Measurements from ENCODE around the gene FCHSD1. TPM values are rescaled to one million over a fixed set of nuclear protein-coding genes. Genes with fewer than 3 reads are reported as not detected.

Gene FCHSD1
- total RNA-seq, 1 donor from 2014 or later = 20.6 TPM

GRCh38 chr5:141647851-141648250 is 3.4 kb downstream of the FCHSD1 start:
- no peak overlapping the region for H3K4me3 Mint-ChIP-seq

DNA sequence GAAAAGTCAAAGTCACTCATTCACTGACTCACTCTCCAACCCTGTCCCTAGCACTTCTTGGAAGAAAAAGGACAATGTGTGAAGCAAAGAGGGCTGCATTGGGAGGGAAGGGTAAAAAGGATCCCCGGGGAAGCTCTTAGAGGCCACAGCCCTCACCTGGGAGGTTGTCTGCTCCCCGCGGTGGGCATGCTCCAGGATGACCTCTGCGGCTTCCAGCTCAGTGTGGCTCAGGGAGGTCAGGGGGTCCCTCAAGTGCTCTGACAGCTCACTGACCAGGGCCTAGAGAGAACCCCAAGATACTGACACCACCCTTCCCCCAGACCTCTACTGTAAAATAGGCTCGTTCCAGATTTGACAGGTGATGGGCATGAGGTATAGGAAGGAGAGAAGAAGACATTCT is 4.0 kb downstream of the FCHSD1 start:
- Mint-ChIP-seq H3K4me3 (no peak overlapping the region), H3K27ac (ENCODE audit: unreplicated experiment) (no peak overlapping the region), H3K4me1 (peaks cover 8% of the 10 kb centered on the region), H3K36me3 (ENCODE audit: low read depth) (no peaks in the 10 kb centered on the region), H3K9me3 (no peaks in the 10 kb centered on the region), H3K27me3 (ENCODE audit: low read depth) (no peaks in the 10 kb centered on the region)
- DNase-seq (ENCODE audit: low read depth, low spot score) = no peak
- TF ChIP-seq CTCF (conservative IDR thresholded peaks at IDR 0.05) = no peak

More at GRCh38 chr5:141647851-141648250, 3.4 kb downstream of the FCHSD1 start:
- Mint-ChIP-seq H3K36me3 (ENCODE audit: low read depth) (no peaks in the 10 kb centered on the region), H3K27me3 (ENCODE audit: low read depth) (no peaks in the 10 kb centered on the region), H3K4me1 (peaks cover 10% of the 10 kb centered on the region), H3K27ac (ENCODE audit: unreplicated experiment) (no peak overlapping the region), H3K9me3 (no peaks in the 10 kb centered on the region)
- no peak for DNase-seq (ENCODE audit: low read depth, low spot score)
- TF ChIP-seq CTCF (conservative IDR thresholded peaks at IDR 0.05) = no peak

DNA sequence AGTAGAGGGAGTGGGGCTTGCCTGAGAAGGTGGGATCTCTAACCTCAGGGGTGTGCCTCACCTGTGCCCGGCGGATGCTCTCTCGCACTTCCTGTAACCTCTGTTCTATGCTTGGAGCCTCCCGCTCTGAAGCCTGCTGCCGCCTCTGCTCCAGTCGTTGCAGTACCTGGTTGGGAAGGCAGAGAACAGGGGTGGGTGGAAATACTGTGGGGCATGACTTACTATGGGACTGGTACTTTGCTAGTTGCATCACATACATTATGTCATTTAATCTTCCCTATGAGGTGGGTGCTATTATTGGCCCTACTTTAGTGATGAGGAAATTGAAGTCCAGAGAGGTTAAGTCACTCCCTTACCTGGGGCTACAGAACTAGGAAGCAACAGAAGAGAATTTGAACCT is 5.2 kb downstream of the FCHSD1 start:
- H3K9me3 Mint-ChIP-seq = no peaks in the 10 kb centered on the region
- H3K36me3 Mint-ChIP-seq (ENCODE audit: low read depth) = no peaks in the 10 kb centered on the region
- H3K27me3 Mint-ChIP-seq (ENCODE audit: low read depth) = no peaks in the 10 kb centered on the region
- no peak overlapping the region for H3K27ac Mint-ChIP-seq (ENCODE audit: unreplicated experiment)
- peak overlapping the region; percentile 8 for H3K4me3 Mint-ChIP-seq
- TF ChIP-seq CTCF (conservative IDR thresholded peaks at IDR 0.05) = no peak
- no peak for DNase-seq (ENCODE audit: low read depth, low spot score)
- peaks cover 7% of the 10 kb centered on the region for H3K4me1 Mint-ChIP-seq

DNA sequence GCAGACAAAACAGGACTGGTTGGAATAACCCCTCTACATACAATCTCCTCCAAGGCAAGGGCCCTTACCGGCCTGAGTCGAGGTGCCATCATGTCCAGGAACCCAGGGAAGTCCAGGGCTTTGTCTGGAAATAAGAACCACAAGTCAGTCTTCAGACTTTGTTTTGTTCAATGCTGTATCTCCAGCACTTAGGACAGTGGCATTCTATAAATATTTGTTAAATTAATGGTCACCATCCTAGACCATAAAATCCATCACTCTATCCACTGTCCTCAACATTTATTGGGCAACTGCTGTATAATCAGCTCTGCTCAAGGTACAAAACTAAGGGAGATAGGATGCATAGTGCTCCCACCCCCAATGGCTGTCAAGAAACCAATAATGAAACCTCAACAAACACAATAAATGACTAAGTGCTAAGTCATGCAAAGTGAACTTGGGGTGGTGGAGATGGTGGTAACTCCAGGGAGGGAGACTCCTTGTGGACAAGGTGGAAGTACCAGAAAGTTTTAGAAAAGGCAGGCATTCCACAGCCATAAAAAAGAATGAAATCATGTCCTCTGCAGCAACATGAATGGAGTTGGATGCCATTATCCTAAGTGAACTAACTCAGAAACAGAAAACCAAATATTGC is 9.5 kb downstream of the FCHSD1 start:
- Mint-ChIP-seq H3K36me3 (ENCODE audit: low read depth) (no peaks in the 10 kb centered on the region), H3K27ac (ENCODE audit: unreplicated experiment) (no peak overlapping the region), H3K4me1 (peaks cover 11% of the 10 kb centered on the region), H3K4me3 (peak overlapping the region; percentile 25), H3K27me3 (ENCODE audit: low read depth) (peaks cover 2% of the 10 kb centered on the region), H3K9me3 (no peaks in the 10 kb centered on the region)
- no peak for TF ChIP-seq CTCF (conservative IDR thresholded peaks at IDR 0.05)
- DNase-seq (ENCODE audit: low read depth, low spot score) = no peak

DNA sequence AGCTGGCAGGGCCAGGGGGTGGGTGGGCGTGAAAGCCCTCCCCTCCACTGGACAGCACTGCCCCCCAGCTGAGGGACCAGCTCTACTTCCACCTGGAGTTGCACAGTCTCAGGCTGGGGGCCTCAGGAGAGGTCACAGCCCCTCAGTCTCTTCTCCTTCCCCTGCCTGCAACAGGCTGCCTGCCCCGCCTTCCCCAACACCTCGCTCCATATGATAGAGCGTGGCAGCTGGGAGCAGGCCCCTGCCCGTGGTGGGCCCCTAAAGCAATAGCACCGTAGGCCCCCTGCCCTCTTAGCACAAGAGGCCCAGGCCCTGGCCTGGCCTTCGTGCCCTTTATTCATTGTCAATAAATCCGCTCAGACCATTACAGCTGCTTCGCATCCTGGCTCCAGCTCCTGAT is 10.5 kb downstream of the FCHSD1 start:
- Mint-ChIP-seq H3K4me1 (peaks cover 18% of the 10 kb centered on the region), H3K27ac (ENCODE audit: unreplicated experiment) (no peak overlapping the region), H3K36me3 (ENCODE audit: low read depth) (no peaks in the 10 kb centered on the region), H3K27me3 (ENCODE audit: low read depth) (peaks cover 2% of the 10 kb centered on the region), H3K4me3 (peak overlapping the region; percentile 52), H3K9me3 (no peaks in the 10 kb centered on the region)
- no peak for DNase-seq (ENCODE audit: low read depth, low spot score)
- no peak for TF ChIP-seq CTCF (conservative IDR thresholded peaks at IDR 0.05)
